Measurements from ENCODE around the gene AUTS2.

DNA sequence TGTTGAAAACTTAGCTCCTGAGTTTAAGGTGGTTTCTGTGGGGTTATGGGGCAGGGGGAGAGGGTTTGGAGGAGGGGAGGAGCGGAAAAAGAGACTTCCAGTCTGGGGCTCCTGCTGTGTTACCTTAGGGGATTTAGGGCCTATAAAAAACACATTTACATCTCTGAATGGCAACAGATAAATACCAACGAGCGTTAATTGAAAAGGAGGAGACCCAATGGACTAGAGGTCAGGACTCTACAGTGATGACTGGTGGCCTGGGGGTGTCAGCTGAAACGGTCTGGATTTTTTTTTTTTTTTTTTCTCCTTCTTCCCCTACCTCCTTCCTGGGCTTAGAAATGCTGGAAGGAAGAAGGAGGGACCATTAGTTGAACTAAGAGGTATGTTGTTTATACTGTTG, 47.4 kb downstream of the AUTS2 start:
- TF ChIP-seq, protein P1, sequence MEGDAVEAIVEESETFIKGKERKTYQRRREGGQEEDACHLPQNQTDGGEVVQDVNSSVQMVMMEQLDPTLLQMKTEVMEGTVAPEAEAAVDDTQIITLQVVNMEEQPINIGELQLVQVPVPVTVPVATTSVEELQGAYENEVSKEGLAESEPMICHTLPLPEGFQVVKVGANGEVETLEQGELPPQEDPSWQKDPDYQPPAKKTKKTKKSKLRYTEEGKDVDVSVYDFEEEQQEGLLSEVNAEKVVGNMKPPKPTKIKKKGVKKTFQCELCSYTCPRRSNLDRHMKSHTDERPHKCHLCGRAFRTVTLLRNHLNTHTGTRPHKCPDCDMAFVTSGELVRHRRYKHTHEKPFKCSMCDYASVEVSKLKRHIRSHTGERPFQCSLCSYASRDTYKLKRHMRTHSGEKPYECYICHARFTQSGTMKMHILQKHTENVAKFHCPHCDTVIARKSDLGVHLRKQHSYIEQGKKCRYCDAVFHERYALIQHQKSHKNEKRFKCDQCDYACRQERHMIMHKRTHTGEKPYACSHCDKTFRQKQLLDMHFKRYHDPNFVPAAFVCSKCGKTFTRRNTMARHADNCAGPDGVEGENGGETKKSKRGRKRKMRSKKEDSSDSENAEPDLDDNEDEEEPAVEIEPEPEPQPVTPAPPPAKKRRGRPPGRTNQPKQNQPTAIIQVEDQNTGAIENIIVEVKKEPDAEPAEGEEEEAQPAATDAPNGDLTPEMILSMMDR (conservative IDR thresholded peaks at IDR 0.05 in 1 of 2, IDR thresholded peaks at IDR 0.05 in 1 of 2; ENCODE audit: low read depth in 1 of 2, low read length in 2 of 2) = no peak
- TF ChIP-seq EZH2 (IDR thresholded peaks at IDR 0.05; ENCODE audit: low read length, missing control alignments) = no peak
